HFFc6 (cell line): ENCODE measurements around the gene RGS18. TPM values are rescaled to one million over a fixed set of nuclear protein-coding genes. Genes with fewer than 3 reads are reported as not detected.
"Not testable (repeated sequence)": the region's sequence is repeated elsewhere in the genome, so short reads cannot be mapped to it uniquely, and the experiment has no call there.

ENCODE experiments used
- DNase-seq: peaks from one replicate; pipeline ENCODE4 v3.0.0-alpha.2; 2018
- H3K27ac Mint-ChIP-seq: 2 replicates; pipeline ENCODE4 v1.8.0; 2020; ENCODE audit warnings: mild to moderate bottlenecking, mixed read lengths
- H3K27me3 Mint-ChIP-seq: 2 replicates; pipeline ENCODE4 v1.8.0; 2021; ENCODE audit warnings: mild to moderate bottlenecking, moderate library complexity, mixed read lengths; ENCODE audit not compliant: insufficient read depth
- H3K36me3 Mint-ChIP-seq: 2 replicates; pipeline ENCODE4 v1.8.0; 2021; ENCODE audit warnings: low read depth, mixed read lengths
- H3K4me1 Mint-ChIP-seq: 2 replicates; pipeline ENCODE4 v1.8.0; 2020; ENCODE audit warnings: low read depth, mixed read lengths
- H3K4me3 Mint-ChIP-seq: 2 replicates; pipeline ENCODE4 v1.8.0; 2020; ENCODE audit warnings: mild to moderate bottlenecking, moderate library complexity, mixed read lengths
- H3K9me3 Mint-ChIP-seq: 2 replicates; pipeline ENCODE4 v1.8.0; 2020; ENCODE audit warnings: mild to moderate bottlenecking, mixed read lengths
- total RNA-seq, 6 experiments: library from RNA; stranded (reverse); fragmentation: NEBNext Ultra II Directional; extraction: Animal tissue kit (Norgen Biotek cat#: 25700); gene quantifications; 2 replicates in 1 of 6; 3 replicates in 5 of 6; pipeline ENCODE4 v1.2.3, GENCODE V29; 2021
- TF ChIP-seq, protein P1 (sequence below): fragments of 200-600 bp; sonication (generic); IDR thresholded peaks from 2 replicates; pipeline ENCODE4 v1.5.0; 2021; ENCODE audit warnings: antibody characterized with exemption, mild to moderate bottlenecking

RGS18 gene
- total RNA-seq, 6 experiments from 2014 or later = not detected

DNA sequence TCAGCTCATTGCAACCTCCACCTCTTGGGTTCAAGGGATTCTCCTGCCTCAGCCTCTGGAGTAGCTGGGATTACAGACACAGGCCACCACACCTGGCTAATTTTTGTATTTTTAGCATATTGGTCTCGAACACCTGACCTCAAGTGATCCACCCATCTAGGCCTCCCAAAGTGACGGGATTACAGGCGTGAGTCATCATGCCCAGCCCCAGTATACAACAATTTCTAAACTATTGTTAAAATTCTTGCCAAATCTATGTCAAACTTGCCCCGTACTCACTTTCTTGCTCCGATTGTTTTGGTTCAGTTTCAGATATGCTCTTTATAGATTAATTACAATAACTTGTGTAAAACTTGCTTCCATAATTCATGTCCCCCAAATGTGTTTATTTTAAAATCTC is 4.1 kb downstream of the RGS18 start:
- Mint-ChIP-seq H3K4me3 (no peak overlapping the region), H3K4me1 (no peaks in the 10 kb centered on the region), H3K36me3 (no peaks in the 10 kb centered on the region), H3K27me3 (no peaks in the 10 kb centered on the region), H3K9me3 (peaks cover 26% of the 10 kb centered on the region), H3K27ac (no peak overlapping the region)
- no peak for DNase-seq
- TF ChIP-seq, protein P1, sequence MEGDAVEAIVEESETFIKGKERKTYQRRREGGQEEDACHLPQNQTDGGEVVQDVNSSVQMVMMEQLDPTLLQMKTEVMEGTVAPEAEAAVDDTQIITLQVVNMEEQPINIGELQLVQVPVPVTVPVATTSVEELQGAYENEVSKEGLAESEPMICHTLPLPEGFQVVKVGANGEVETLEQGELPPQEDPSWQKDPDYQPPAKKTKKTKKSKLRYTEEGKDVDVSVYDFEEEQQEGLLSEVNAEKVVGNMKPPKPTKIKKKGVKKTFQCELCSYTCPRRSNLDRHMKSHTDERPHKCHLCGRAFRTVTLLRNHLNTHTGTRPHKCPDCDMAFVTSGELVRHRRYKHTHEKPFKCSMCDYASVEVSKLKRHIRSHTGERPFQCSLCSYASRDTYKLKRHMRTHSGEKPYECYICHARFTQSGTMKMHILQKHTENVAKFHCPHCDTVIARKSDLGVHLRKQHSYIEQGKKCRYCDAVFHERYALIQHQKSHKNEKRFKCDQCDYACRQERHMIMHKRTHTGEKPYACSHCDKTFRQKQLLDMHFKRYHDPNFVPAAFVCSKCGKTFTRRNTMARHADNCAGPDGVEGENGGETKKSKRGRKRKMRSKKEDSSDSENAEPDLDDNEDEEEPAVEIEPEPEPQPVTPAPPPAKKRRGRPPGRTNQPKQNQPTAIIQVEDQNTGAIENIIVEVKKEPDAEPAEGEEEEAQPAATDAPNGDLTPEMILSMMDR = no peak

DNA sequence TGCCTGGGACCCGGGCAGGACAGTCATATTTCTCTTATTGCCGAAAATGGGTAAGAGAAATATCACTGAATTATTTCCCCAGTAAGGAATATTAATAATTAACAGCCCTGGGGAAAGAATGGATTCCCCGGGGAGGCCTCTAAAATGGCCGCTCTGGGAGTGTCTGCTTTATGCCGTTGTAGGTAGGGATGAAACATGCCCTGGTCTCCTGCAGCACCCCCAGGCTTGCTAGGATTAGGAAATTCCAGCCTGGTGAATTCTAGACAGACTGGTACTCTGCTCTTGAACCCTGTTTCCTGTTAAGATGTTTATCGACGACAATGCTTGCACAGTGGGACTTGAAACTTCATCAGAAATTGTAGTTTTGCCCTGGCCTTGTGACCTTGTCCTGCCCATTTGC is 6.7 kb downstream of the RGS18 start:
- not testable (repeated sequence) for H3K27me3 Mint-ChIP-seq, H3K36me3 Mint-ChIP-seq, DNase-seq, H3K27ac Mint-ChIP-seq, H3K4me1 Mint-ChIP-seq, H3K4me3 Mint-ChIP-seq
- peaks cover 26% of the 10 kb centered on the region for H3K9me3 Mint-ChIP-seq

DNA sequence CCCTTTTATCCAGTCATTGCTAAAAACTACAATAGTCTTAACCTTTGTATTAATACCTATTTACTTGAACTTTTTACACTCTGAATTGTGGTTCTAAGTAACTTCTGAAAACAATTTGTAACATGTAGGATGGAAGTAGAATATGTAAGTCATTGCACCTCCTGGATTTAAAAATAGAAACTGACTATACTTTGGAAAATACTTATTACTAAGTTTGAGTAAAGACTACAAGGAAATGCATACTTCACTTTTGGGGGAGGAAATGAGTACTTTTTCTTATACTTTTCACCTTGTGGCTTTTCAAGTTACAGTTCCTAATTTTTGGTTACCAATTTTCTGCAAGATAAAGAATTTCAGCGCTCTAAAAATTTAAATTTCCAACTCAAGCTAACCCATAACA is 8.7 kb downstream of the RGS18 start:
- no peak overlapping the region for H3K27ac Mint-ChIP-seq
- no peak for DNase-seq
- TF ChIP-seq, protein P1 = no peak
- H3K36me3 Mint-ChIP-seq = no peaks in the 10 kb centered on the region
- H3K4me3 Mint-ChIP-seq = no peak overlapping the region
- H3K9me3 Mint-ChIP-seq = peaks cover 18% of the 10 kb centered on the region
- H3K4me1 Mint-ChIP-seq = no peaks in the 10 kb centered on the region
- H3K27me3 Mint-ChIP-seq = no peaks in the 10 kb centered on the region

DNA sequence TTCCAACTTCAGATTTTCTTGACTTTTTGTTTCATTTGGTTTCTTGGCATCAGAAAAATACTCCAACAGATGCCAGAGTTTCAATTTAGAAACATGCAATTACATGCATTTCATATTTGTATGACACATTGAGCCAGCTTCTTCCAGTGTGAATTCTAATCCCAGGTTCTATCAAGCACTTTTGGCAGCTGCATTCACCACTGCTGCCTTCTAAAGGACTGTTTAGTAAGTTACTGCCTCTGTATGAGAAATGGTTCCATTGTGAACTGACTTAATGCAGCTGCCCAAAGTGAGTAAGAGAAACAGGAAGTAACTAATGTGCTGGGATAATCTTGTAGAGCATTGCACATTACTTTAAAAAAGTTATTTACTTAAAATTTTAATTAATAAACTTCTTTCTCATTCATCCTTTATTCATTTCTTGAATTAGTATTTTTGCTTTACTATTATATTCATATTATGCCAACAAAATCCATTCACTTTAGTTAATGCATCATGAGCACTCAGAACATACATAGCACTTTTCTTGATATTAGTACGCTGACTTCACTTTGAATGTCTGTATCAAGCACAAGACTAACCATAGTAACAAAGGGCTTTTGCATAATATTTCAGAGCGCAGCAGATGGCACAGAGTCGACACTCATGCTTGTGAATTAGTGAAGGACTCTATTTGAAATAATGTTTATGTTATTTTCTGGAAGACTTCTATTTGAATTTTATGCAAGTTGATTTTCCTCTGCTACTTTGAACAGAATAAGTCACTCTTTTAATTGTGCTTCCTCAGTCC is 9.8 kb downstream of the RGS18 start:
- H3K4me3 Mint-ChIP-seq = no peak overlapping the region
- DNase-seq = no peak
- no peaks in the 10 kb centered on the region for H3K36me3 Mint-ChIP-seq
- no peaks in the 10 kb centered on the region for H3K27me3 Mint-ChIP-seq
- no peak overlapping the region for H3K27ac Mint-ChIP-seq
- H3K4me1 Mint-ChIP-seq = no peaks in the 10 kb centered on the region
- TF ChIP-seq, protein P1 = no peak
- H3K9me3 Mint-ChIP-seq = peaks cover 12% of the 10 kb centered on the region

DNA sequence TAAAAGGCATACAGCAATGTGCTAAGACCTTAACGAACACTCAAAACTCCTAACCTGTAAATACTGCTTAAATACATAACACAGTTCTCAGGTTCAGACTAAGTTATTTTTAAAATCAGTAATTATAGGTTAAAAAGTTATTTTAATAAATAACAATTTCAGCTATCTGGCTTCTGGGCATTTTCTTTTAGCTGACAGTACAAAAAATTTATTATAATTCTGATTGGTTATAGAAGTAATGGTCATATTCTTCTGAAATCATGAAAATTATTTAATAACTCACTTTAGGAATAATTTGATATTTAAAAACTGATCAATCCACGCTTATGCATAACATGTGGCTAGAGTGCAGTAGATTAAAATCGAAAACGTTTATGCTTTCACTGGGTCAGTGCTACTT is 10.7 kb downstream of the RGS18 start:
- TF ChIP-seq, protein P1 = no peak

DNA sequence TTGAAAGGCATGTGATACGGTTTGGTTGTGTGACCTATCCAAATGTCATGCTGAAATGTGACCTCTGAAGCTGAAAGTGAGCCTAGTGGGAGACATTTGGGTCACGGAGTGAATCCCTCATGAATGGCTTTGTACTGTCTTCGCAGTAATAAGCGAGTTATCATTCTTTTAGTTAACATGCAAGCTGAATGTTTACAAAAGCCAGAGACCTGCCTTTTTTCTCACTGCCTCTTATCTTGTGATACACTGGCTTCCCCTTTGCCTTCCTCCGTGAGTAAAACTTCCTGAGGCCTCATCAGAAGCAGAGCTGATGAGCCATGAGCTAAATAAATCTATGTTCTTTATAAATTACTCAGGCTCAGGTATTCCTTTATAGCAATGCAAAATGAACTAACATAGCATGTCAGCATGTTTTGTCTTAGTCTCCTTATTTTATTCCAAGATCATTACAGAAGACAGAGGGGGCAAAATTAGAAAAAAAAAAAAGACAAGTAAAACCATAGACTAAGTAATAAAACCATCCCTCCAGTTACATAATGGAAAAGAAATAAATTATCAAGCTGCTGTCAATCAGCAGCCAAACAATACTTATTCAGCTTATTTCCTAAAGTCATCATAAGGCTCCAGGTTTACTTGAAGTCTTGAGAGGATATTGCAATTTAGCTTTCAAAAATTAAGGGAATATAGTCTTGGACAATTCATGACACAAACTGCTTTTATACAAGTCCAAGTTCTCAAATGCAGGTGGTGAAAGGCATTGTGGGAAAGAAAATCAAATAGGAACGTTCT is 12.1 kb downstream of the RGS18 start:
- no peak overlapping the region for H3K4me3 Mint-ChIP-seq
- no peak overlapping the region for H3K27ac Mint-ChIP-seq
- no peak for DNase-seq
- H3K4me1 Mint-ChIP-seq = no peaks in the 10 kb centered on the region
- peaks cover 8% of the 10 kb centered on the region for H3K9me3 Mint-ChIP-seq
- no peaks in the 10 kb centered on the region for H3K36me3 Mint-ChIP-seq
- TF ChIP-seq, protein P1 = no peak
- H3K27me3 Mint-ChIP-seq = no peaks in the 10 kb centered on the region

More for the DNA sequence above, 10.7 kb downstream of the RGS18 start:
- Mint-ChIP-seq H3K9me3 (peaks cover 12% of the 10 kb centered on the region), H3K27ac (no peak overlapping the region), H3K4me3 (no peak overlapping the region), H3K36me3 (no peaks in the 10 kb centered on the region), H3K27me3 (no peaks in the 10 kb centered on the region), H3K4me1 (no peaks in the 10 kb centered on the region)
- no peak for DNase-seq
